Suprapubic skin (tissue), 4 donors: ENCODE measurements around the gene NAT9. TPM values are rescaled to one million over a fixed set of nuclear protein-coding genes. Genes with fewer than 3 reads are reported as not detected.

Experiments
- DNase-seq, 2 donors: peaks; one replicate each; pipeline ENCODE4 v3.0.0-alpha.2; 2019; ENCODE audit warnings: low spot score in 2 of 2
- H3K27ac ChIP-seq: fragments of 200-600 bp; sonication (generic); one replicate; pipeline ENCODE4 v1.5.1; 2019
- H3K27me3 ChIP-seq: fragments of 200-600 bp; sonication (generic); one replicate; pipeline ENCODE4 v1.5.1; 2019
- H3K36me3 ChIP-seq: fragments of 200-600 bp; sonication (generic); one replicate; pipeline ENCODE4 v1.5.1; 2019
- H3K4me1 ChIP-seq: fragments of 200-600 bp; sonication (generic); one replicate; pipeline ENCODE4 v1.5.1; 2019
- H3K4me3 ChIP-seq: fragments of 200-600 bp; sonication (generic); one replicate; pipeline ENCODE4 v1.5.1; 2019; ENCODE audit warnings: mild to moderate bottlenecking
- H3K9me3 ChIP-seq: fragments of 200-600 bp; sonication (generic); one replicate; pipeline ENCODE4 v1.5.1; 2019
- CTCF ChIP-seq, 2 donors: fragments of 200-600 bp in 1 of 2; fragments of 450-650 bp in 1 of 2; sonication (generic) in 1 of 2; IDR thresholded peaks; one replicate each; pipeline ENCODE4 v1.5.1; 2016 to 2019; ENCODE audit warnings: antibody characterized with exemption in 2 of 2, mild to moderate bottlenecking in 1 of 2, moderate library complexity in 1 of 2
- EP300 ChIP-seq: sonication (generic); formaldehyde crosslinking; IDR thresholded peaks from one replicate; pipeline ENCODE4 v1.6.1; 2017; ENCODE audit warnings: antibody characterized with exemption
- POLR2A ChIP-seq, 2 donors: fragments of 450-650 bp; IDR thresholded peaks; one replicate each; pipeline ENCODE4 v1.6.1; 2017; ENCODE audit warnings: antibody characterized with exemption in 2 of 2, mild to moderate bottlenecking in 2 of 2, moderate library complexity in 2 of 2
- POLR2AphosphoS5 ChIP-seq, 3 donors: sonication (generic); formaldehyde crosslinking; IDR thresholded peaks; one replicate each; pipeline ENCODE4 v1.6.1; 2017; ENCODE audit warnings: antibody characterized with exemption in 3 of 3
- WGBS: methylation state at CpG from one replicate; pipeline ENCODE4 v1.1.5; 2018; 5-methylcytosine and 5-hydroxymethylcytosine counted together
- total RNA-seq, 4 donors: library from RNA; depleted of rRNA; stranded (reverse); fragments of >200 nt; gene quantifications; one replicate each; pipeline ENCODE4 v1.1.0, GENCODE V29; 2016

NAT9 gene
- total RNA-seq, 4 donors from 2014 or later, result 21.0 to 32.7 (median 24.4) TPM

- peak overlapping the region; percentile 32 for H3K27ac ChIP-seq
These were observed 21.3 kb downstream of the NAT9 start for GRCh38 chr17:74754832-74755231.

GRCh38 chr17:74752822-74753401, 23.2 kb downstream of the NAT9 start:
- Histone ChIP-seq H3K4me3 (no peak overlapping the region), H3K4me1 (peaks cover 67% of the 10 kb centered on the region), H3K36me3 (no peaks in the 10 kb centered on the region), H3K9me3 (no peaks in the 10 kb centered on the region), H3K27ac (peak overlapping the region; percentile 25), H3K27me3 (no peaks in the 10 kb centered on the region)
- TF ChIP-seq CTCF (IDR thresholded peaks at IDR 0.05), result no peak
- no peak for DNase-seq
- WGBS, result 74% methylated on average over 4 of the region's 7 CpGs

More at GRCh38 chr17:74754832-74755231, 21.3 kb downstream of the NAT9 start:
- H3K36me3 ChIP-seq, result no peaks in the 10 kb centered on the region
- no peak for DNase-seq
- TF ChIP-seq POLR2A (IDR thresholded peaks at IDR 0.05) (no peak), POLR2AphosphoS5 (IDR thresholded peaks at IDR 0.05) (no peak), CTCF (IDR thresholded peaks at IDR 0.05) (no peak), EP300 (no peak)
- H3K4me3 ChIP-seq, result no peak overlapping the region
- 73% methylated on average over 2 of the region's 3 CpGs for WGBS
- H3K9me3 ChIP-seq, result no peaks in the 10 kb centered on the region
- H3K4me1 ChIP-seq, result peaks cover 81% of the 10 kb centered on the region
- no peaks in the 10 kb centered on the region for H3K27me3 ChIP-seq

GRCh38 chr17:74752415-74752814, 23.7 kb downstream of the NAT9 start:
- Histone ChIP-seq H3K4me1 (peaks cover 67% of the 10 kb centered on the region), H3K9me3 (no peaks in the 10 kb centered on the region), H3K27ac (no peak overlapping the region), H3K4me3 (no peak overlapping the region), H3K36me3 (no peaks in the 10 kb centered on the region), H3K27me3 (no peaks in the 10 kb centered on the region)
- WGBS, result 87% methylated on average over 9 of the region's 9 CpGs
- TF ChIP-seq CTCF (IDR thresholded peaks at IDR 0.05) (no peak), POLR2A (IDR thresholded peaks at IDR 0.05) (no peak), EP300 (no peak), POLR2AphosphoS5 (IDR thresholded peaks at IDR 0.05) (no peak)
- DNase-seq, result no peak

GRCh38 chr17:74750327-74751069, 25.6 kb downstream of the NAT9 start:
- Histone ChIP-seq H3K4me3 (peak overlapping the region; percentile 84), H3K27me3 (no peaks in the 10 kb centered on the region)
- WGBS, result 33% methylated on average over 9 of the region's 13 CpGs

More at GRCh38 chr17:74750327-74751069, 25.6 kb downstream of the NAT9 start:
- Histone ChIP-seq H3K9me3 (no peaks in the 10 kb centered on the region), H3K36me3 (no peaks in the 10 kb centered on the region), H3K4me1 (peaks cover 68% of the 10 kb centered on the region), H3K27ac (peak overlapping the region; percentile 77)
- TF ChIP-seq POLR2AphosphoS5 (IDR thresholded peaks at IDR 0.05) (no peak), POLR2A (IDR thresholded peaks at IDR 0.05) (no peak), CTCF (IDR thresholded peaks at IDR 0.05) (no peak)
- no peak for DNase-seq
